Endothelial cell of umbilical vein (primary cell): ENCODE measurements around the gene ATP9B.

ENCODE experiments used
- EZH2 ChIP-seq: IDR thresholded peaks from 2 replicates; pipeline ENCODE4 v1.6.1; 2012; ENCODE audit warnings: borderline replicate concordance, low read depth, mild to moderate bottlenecking, moderate library complexity, low read length, inconsistent platforms; ENCODE audit not compliant: severe bottlenecking
- POLR2AphosphoS5 ChIP-seq: IDR thresholded peaks from 2 replicates; pipeline ENCODE4 v1.6.1; 2012; ENCODE audit warnings: low read depth, mild to moderate bottlenecking, control low read depth, low read length, moderate library complexity; ENCODE audit not compliant: insufficient read depth
- TF ChIP-seq, protein P1 (sequence below), 2 donors: IDR thresholded peaks; 1 replicate in 1 of 2; 2 replicates in 1 of 2; pipeline ENCODE4 v1.5.1; 2011; ENCODE audit warnings: low read length in 2 of 2, mild to moderate bottlenecking in 2 of 2, moderate library complexity in 2 of 2, control low read depth in 1 of 2, inconsistent platforms in 1 of 2, low read depth in 1 of 2; ENCODE audit not compliant: insufficient read depth in 1 of 2; ENCODE audit errors: extremely low read depth in 1 of 2

DNA sequence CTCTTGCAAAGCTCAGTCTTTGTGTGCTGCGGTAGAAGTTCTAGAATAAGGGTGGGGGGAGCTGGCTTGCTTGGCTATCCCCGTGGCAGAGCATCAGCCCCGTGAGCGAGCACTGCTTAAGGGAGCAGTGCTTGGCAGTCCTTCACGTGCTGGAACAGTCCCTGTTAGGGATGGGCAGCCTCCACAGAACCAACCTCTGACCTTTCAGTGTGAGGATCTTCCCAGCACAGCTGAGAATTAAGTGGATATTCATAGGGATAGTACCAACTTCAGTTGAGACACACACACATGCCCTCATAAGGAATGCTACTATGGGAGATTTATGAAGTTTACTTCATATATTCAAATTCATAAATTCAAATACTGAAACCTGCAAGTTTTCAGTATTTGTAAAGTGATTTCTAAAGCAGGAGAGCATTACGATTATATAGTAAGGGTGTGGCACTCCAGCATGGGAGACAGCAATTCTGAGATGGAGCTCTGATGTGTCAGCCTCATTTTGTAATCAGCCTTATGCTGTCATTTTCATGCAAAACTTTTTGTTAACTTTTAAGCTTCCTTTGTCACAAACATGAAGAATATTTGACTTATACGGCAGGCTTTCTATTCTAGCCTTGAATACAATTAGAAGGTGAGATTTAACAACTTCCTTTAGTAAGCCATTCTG lies 39.5 kb downstream of the ATP9B start:
- TF ChIP-seq, protein P1, sequence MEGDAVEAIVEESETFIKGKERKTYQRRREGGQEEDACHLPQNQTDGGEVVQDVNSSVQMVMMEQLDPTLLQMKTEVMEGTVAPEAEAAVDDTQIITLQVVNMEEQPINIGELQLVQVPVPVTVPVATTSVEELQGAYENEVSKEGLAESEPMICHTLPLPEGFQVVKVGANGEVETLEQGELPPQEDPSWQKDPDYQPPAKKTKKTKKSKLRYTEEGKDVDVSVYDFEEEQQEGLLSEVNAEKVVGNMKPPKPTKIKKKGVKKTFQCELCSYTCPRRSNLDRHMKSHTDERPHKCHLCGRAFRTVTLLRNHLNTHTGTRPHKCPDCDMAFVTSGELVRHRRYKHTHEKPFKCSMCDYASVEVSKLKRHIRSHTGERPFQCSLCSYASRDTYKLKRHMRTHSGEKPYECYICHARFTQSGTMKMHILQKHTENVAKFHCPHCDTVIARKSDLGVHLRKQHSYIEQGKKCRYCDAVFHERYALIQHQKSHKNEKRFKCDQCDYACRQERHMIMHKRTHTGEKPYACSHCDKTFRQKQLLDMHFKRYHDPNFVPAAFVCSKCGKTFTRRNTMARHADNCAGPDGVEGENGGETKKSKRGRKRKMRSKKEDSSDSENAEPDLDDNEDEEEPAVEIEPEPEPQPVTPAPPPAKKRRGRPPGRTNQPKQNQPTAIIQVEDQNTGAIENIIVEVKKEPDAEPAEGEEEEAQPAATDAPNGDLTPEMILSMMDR (IDR thresholded peaks at IDR 0.05; ENCODE audit: extremely low read depth in 1 of 2, insufficient read depth in 1 of 2, low read depth in 1 of 2, low read length in 2 of 2): no peak
- no peak for TF ChIP-seq POLR2AphosphoS5
- no peak for TF ChIP-seq EZH2
